ENCODE results near the gene LRRC45.
A peak's percentile ranks its signal among the peaks of the same experiment; 100 is the strongest.

DNA sequence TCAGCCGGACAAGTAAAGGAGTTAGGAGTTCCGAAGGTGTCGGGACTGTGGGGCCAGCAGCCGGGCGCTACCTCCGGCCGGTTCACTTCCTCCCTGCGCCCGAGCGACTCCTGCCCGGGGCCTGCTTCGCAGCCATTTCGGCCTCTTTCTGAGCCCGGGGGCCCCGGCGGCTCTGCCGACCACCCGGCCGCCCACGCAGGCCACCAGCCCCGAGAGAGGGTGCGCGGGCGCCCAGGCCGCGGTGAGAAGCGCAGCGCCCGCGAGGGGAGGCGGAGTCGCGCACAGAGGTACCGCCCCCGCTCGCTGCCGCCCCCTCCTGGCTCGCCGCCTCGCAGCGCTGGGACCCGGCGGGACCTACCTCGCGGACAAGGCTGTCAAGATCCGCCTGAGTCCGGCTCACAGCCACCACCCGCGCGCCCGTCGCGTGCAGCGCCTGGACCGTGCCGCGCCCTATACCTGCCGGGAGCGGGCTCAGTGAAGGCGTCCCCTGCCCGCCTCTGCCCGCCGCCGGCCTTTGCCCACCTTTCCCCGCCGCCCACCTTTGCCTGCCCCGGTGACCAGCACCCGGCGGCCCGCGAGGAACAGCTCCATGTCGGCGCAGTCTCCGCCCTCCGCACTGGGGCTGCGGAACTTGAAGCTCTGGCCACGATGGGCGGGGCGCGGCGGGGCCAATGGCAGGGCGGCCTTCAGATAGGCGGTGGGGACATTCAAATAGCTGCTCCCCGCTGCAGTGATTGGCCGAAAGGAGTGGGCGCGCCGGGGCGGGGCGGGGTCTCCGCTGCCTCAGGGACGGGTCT lies 14.2 kb downstream of the LRRC45 start, which contains the start of gene DCXR:
- TF ChIP-seq, protein P1, sequence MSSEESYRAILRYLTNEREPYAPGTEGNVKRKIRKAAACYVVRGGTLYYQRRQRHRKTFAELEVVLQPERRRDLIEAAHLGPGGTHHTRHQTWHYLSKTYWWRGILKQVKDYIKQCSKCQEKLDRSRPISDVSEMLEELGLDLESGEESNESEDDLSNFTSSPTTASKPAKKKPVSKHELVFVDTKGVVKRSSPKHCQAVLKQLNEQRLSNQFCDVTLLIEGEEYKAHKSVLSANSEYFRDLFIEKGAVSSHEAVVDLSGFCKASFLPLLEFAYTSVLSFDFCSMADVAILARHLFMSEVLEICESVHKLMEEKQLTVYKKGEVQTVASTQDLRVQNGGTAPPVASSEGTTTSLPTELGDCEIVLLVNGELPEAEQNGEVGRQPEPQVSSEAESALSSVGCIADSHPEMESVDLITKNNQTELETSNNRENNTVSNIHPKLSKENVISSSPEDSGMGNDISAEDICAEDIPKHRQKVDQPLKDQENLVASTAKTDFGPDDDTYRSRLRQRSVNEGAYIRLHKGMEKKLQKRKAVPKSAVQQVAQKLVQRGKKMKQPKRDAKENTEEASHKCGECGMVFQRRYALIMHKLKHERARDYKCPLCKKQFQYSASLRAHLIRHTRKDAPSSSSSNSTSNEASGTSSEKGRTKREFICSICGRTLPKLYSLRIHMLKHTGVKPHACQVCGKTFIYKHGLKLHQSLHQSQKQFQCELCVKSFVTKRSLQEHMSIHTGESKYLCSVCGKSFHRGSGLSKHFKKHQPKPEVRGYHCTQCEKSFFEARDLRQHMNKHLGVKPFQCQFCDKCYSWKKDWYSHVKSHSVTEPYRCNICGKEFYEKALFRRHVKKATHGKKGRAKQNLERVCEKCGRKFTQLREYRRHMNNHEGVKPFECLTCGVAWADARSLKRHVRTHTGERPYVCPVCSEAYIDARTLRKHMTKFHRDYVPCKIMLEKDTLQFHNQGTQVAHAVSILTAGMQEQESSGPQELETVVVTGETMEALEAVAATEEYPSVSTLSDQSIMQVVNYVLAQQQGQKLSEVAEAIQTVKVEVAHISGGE (tag by site-specific recombination; conservative IDR thresholded peaks at IDR 0.05; ENCODE audit: low read depth): peak; percentile 78
- no peak for TF ChIP-seq ZXDB (tag by site-specific recombination; IDR thresholded peaks at IDR 0.05)
- TF ChIP-seq, protein P2, sequence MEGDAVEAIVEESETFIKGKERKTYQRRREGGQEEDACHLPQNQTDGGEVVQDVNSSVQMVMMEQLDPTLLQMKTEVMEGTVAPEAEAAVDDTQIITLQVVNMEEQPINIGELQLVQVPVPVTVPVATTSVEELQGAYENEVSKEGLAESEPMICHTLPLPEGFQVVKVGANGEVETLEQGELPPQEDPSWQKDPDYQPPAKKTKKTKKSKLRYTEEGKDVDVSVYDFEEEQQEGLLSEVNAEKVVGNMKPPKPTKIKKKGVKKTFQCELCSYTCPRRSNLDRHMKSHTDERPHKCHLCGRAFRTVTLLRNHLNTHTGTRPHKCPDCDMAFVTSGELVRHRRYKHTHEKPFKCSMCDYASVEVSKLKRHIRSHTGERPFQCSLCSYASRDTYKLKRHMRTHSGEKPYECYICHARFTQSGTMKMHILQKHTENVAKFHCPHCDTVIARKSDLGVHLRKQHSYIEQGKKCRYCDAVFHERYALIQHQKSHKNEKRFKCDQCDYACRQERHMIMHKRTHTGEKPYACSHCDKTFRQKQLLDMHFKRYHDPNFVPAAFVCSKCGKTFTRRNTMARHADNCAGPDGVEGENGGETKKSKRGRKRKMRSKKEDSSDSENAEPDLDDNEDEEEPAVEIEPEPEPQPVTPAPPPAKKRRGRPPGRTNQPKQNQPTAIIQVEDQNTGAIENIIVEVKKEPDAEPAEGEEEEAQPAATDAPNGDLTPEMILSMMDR (tag by site-specific recombination; IDR thresholded peaks at IDR 0.05): peak; percentile 94
- TF ChIP-seq, protein P3, sequence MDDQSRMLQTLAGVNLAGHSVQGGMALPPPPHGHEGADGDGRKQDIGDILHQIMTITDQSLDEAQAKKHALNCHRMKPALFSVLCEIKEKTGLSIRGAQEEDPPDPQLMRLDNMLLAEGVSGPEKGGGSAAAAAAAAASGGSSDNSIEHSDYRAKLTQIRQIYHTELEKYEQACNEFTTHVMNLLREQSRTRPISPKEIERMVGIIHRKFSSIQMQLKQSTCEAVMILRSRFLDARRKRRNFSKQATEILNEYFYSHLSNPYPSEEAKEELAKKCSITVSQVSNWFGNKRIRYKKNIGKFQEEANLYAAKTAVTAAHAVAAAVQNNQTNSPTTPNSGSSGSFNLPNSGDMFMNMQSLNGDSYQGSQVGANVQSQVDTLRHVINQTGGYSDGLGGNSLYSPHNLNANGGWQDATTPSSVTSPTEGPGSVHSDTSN (CRISPR knock-in tag; IDR thresholded peaks at IDR 0.05): peak; percentile 87; the same call in 1 of the 2 replicates
- TF ChIP-seq ZNF350 (tag by site-specific recombination; IDR thresholded peaks at IDR 0.05): no peak
- TF ChIP-seq, protein P4, sequence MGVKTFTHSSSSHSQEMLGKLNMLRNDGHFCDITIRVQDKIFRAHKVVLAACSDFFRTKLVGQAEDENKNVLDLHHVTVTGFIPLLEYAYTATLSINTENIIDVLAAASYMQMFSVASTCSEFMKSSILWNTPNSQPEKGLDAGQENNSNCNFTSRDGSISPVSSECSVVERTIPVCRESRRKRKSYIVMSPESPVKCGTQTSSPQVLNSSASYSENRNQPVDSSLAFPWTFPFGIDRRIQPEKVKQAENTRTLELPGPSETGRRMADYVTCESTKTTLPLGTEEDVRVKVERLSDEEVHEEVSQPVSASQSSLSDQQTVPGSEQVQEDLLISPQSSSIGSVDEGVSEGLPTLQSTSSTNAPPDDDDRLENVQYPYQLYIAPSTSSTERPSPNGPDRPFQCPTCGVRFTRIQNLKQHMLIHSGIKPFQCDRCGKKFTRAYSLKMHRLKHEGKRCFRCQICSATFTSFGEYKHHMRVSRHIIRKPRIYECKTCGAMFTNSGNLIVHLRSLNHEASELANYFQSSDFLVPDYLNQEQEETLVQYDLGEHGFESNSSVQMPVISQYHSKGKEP (tag by site-specific recombination; IDR thresholded peaks at IDR 0.05): peak; percentile 50; the same call in 1 of the 2 replicates
- peak; percentile 94; the same call in 1 of the 2 replicates for TF ChIP-seq KLF8 (tag by site-specific recombination; IDR thresholded peaks at IDR 0.05)
- TF ChIP-seq GLIS2 (tag by site-specific recombination; IDR thresholded peaks at IDR 0.05): peak; percentile 76; the same call in 1 of the 2 replicates
- no peak for TF ChIP-seq ZNF175 (tag by site-specific recombination; IDR thresholded peaks at IDR 0.05)
- no peak for TF ChIP-seq ZNF416 (tag by site-specific recombination; IDR thresholded peaks at IDR 0.05)

Data from HEK293 (cell line).